GM18868 (cell line): ENCODE measurements around the gene POM121L2.

ENCODE experiments used
- ATAC-seq: cut with Tn5 transposase; IDR thresholded peaks from one replicate; pipeline ENCODE4 v1.9.1; 2021; ENCODE audit warnings: mild to moderate bottlenecking, moderate library complexity; ENCODE audit not compliant: unreplicated experiment

The POM121L2 gene

GRCh38 chr6:27312146-27312949, at the start of gene POM121L2:
Gene POM121L2, minus strand, starts transcription at chr6:27312273. Its CDS starts 103 bp downstream, at chr6:27312170.
- ATAC-seq: no peak

- no peak for ATAC-seq
Measured at GRCh38 chr6:27359231-27359630, 47.2 kb upstream of the POM121L2 start.

- no peak for ATAC-seq
Measured at GRCh38 chr6:27358786-27359185, 46.7 kb upstream of the POM121L2 start.

- ATAC-seq: no peak
Measured at GRCh38 chr6:27352850-27353249, 40.8 kb upstream of the POM121L2 start.

- no peak for ATAC-seq
Measured at GRCh38 chr6:27334141-27334540, 22.1 kb upstream of the POM121L2 start.

- no peak for ATAC-seq
Measured at GRCh38 chr6:27333642-27334040, 21.6 kb upstream of the POM121L2 start.

GRCh38 chr6:27332692-27333641, 20.9 kb upstream of the POM121L2 start:
- ATAC-seq: no peak

GRCh38 chr6:27327023-27327738, 15.1 kb upstream of the POM121L2 start:
- no peak for ATAC-seq

GRCh38 chr6:27321901-27322300, 9.8 kb upstream of the POM121L2 start:
- no peak for ATAC-seq

- no peak for ATAC-seq
Measured at GRCh38 chr6:27321370-27321769, 9.3 kb upstream of the POM121L2 start.

- ATAC-seq: no peak
Measured at GRCh38 chr6:27318973-27319372, 6.9 kb upstream of the POM121L2 start.

GRCh38 chr6:27314046-27314445, 2.0 kb upstream of the POM121L2 start:
- no peak for ATAC-seq

- no peak for ATAC-seq
Measured at GRCh38 chr6:27312950-27313271, 838 bp upstream of the POM121L2 start.

- ATAC-seq: no peak
Measured at GRCh38 chr6:27311806-27312145, 297 bp downstream of the POM121L2 start.

- no peak for ATAC-seq
Measured at GRCh38 chr6:27303613-27304272, 8.3 kb downstream of the POM121L2 start.

GRCh38 chr6:27297857-27298730, 14.0 kb downstream of the POM121L2 start:
- no peak for ATAC-seq

GRCh38 chr6:27297484-27297856, 14.6 kb downstream of the POM121L2 start:
- ATAC-seq: no peak

- no peak for ATAC-seq
Measured at GRCh38 chr6:27296106-27296783, 15.8 kb downstream of the POM121L2 start.

GRCh38 chr6:27295301-27296079, 16.6 kb downstream of the POM121L2 start:
- no peak for ATAC-seq
